Hippocampal formation (tissue), 2 donors: Measurements from ENCODE around the gene LANCL2.
"Not testable (repeated sequence)": the region's sequence is repeated elsewhere in the genome, so short reads cannot be mapped to it uniquely, and the experiment has no call there.

Experiments used
- DNase-seq, 2 donors: peaks; one replicate each; lab custom pipeline; 2025; lab: John Stamatoyannopoulos, UW

The LANCL2 gene

GRCh38 chr7:55405856-55406541 lies 40.9 kb downstream of the LANCL2 start:
- DNase-seq: no peak

GRCh38 chr7:55409482-55410225 lies 44.5 kb downstream of the LANCL2 start:
- no peak for DNase-seq

- no peak for DNase-seq
Observed at GRCh38 chr7:55410667-55411239, 45.6 kb downstream of the LANCL2 start.

DNA sequence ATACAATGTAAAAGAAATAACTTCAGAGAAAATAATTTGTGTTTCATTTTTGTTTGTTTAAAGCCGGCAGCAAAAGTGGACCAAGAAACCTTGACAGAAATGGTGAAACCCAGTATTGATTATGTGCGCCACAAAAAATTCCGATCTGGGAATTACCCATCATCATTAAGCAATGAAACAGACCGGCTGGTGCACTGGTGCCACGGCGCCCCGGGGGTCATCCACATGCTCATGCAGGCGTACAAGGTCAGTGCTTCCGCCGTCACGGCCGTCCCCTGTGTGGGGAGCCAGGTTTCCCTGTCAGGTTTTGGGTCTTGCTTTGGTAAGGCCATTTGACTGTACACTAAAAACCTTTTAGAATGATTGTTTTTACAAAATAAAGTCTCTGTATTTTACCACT lies 46.7 kb downstream of the LANCL2 start:
- DNase-seq: no peak

- no peak for DNase-seq
Observed at GRCh38 chr7:55413442-55413841, 48.3 kb downstream of the LANCL2 start.

- DNase-seq: peak; percentile 76 to 82
Observed at GRCh38 chr7:55415173-55415778, 50.1 kb downstream of the LANCL2 start.

DNA sequence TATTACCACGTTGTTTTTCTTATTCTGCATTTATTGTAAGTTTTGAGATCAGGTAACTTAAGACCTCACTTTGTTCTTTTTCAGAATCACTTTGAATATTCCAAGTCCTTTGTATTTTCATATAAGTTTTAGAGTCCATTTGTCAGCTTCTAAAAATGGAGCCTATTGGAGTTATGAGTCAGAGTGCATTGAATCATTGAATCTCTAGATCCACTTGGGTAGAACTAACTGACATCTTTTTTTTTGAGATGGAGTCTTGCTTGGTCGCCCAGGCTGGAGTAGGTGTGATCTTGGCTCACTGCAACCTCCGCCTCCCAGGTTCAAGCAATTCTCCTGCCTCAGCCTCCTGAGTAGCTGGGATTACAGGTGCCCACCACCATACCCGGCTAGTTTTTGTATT lies 52.3 kb downstream of the LANCL2 start:
- DNase-seq: not testable (repeated sequence)

DNA sequence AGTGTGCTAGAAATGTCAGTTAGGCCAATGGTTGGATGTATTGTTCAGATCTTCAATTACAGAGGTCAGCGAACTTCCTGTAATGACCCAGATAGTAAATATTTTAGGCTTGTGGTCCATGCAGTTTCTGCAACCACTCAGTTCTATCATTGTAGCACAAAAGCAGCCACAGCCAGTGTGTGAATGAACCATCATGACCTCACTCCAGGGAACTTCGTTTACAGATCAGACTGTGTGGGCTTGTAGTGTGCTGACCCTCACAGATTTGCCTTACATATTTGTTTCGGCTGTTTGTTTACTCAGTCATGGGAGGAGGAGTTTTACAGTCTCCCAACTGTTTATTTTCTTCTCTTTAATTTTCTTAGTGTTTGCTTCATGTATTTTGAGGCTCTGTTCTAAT lies 55.4 kb downstream of the LANCL2 start:
- no peak for DNase-seq

- no peak for DNase-seq
Observed at GRCh38 chr7:55423277-55423711, 58.2 kb downstream of the LANCL2 start.

DNA sequence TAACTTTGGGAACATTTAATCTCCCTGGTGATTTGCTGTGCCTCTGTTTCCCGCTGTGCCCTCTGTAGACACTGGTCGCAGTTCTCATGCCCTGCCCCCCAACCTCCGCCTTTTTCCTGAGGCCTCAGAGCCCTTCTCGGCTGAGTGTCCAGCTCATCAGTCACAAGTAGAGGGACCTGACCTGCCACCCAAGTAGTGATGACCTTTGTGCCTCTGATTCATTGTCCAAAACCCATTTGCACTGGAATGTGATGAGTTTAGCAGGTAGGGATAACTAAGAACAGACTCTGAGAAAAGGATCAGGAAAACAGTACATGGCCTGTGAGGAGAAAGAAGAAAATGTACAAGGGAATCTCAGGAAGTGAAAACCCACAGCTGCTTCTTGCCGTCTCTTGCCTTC lies 58.8 kb downstream of the LANCL2 start:
- DNase-seq: no peak

GRCh38 chr7:55425141-55425752 lies 60.1 kb downstream of the LANCL2 start:
- no peak for DNase-seq

DNA sequence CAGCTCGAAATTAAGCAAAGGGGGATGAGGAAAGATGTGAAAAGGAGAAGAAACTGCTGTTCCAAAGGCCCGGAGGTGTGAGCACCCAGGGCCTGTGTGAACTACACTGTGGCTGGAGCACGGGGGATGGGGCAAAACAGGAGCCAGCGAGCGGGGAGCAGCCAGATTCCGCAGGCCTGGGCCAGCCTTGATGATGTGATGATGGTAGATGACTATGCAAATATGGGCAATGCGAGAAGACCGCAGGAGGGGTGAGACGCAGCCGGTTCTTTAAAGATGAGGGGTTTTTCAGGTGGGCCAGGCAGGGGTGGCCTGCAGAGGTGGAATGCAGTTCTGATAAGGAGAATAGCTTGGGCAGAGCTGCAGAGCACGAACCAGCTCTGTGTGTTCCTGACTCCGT lies 61.5 kb downstream of the LANCL2 start:
- no peak for DNase-seq

- DNase-seq: no peak
Observed at GRCh38 chr7:55427342-55427741, 62.2 kb downstream of the LANCL2 start.

- no peak for DNase-seq
Observed at GRCh38 chr7:55427800-55428199, 62.7 kb downstream of the LANCL2 start.

GRCh38 chr7:55429835-55430499 lies 64.8 kb downstream of the LANCL2 start:
- DNase-seq: no peak

DNA sequence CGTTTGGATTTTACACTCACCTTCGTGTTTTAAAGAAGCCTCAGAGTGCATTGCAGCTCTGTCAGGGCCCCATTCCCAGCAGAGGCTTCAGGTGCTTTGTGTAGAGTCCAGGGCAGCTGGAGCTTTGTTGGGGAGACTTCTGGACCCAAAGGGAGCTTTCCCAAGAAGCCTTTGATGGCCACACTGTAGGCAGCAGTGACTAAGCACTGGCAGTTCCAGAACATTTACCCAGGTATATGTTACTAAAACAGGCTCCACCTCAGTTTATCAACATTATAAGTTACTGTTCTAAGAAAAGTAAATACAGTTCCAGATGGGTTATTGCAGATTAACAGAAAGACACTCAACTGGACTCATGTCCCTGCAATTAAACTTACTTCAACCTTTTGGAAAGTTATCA lies 66.8 kb downstream of the LANCL2 start:
- no peak for DNase-seq

DNA sequence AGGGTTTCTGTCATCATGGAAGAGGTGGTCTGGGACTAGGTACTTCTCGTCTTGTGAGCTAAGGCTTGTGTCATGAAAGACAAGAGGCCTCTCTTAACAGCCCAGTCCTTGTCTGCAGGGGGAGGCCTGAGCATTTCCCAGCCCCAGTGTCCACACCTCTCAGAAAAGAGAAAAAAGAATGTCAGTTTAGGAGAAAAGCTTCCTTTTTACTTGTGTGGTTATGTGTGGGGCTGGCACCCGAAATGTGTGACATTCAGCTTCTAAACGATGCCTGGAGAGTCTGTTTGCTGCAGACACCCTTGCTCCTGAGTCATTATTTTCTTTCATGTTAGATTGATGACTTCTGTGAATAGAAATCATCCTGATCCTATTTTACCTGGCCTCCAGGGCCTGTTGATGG lies 67.4 kb downstream of the LANCL2 start:
- no peak for DNase-seq

DNA sequence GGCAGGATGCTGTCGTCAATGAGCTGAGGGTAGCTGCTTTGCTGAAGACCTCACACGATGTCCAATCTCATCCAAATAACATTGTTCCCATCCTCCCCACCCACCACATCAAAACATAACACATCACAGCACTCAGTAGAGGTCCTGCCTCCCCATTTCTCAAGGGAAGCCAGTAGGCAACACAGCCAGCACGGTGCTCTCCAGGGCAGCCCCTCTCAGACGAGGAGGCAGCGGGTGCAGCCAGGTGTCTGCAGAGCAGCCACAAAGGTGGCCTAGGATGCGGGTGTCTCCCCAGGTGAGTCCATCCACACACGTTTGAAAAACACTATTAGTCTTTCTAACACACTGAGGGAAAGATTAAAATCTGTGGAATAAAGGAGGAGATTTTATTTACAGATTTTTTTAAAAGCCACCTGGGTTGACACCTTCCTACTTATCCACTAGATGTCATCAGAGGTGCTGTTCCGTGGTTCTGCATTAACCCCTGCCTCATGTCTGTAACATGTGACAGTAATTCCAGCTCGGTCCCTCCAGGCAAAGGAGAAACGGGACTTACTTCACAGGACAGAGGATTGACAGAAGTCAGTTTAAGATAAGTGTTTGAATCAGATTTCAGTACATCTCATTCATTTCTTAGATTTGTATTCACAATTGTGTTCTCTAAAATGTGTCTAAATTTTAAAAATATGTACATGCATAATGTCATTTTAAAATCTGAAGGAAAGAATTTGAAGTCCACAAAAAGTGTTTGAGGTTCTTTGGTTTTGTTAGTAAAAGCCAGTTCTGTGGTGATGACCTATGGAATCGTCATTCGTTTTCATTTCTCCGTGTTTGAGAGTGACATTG lies 68.0 kb downstream of the LANCL2 start:
- peak in 1 of 2 donors; percentile 22 for DNase-seq

GRCh38 chr7:55435466-55435865 lies 70.3 kb downstream of the LANCL2 start:
- DNase-seq: no peak

DNA sequence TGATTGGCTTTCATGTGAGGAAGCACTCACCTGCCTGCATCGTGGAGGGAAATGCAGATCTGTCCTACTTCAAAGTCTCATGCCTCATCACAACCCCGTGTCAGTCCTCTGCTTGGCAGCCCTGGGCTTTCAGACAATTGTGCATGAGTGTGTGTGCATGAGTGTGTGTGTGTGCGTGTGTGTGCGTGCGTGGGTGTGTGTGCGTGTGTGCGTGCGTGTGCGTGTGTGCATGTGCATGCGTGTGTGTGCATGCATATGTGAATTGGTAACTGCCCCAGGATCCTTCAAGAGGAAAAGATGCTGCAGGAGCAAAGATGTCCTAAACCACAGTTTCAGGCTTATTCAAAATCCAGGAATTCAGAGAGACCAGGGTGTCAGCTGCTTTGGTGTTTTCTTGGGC lies 71.3 kb downstream of the LANCL2 start:
- DNase-seq: no peak

DNA sequence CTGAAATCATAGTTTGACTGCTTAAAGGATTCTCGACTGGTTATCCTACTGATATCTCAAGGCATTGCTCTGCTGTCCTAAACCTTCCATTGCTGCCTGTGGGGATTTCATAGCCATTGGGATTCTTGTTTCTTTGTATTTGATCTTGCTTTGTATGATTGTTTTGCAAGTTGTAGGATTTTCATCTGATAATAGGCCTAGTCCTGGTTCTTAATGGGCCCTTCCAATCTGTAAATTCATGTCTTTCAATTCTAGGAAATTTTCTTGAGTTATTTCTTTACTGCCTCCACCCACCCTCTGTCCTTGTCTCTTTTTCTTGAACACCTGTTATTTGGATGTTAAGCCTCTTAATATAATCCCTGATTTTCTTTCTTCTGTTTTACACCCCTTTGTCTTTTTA lies 72.2 kb downstream of the LANCL2 start:
- no peak for DNase-seq
